Keratinocyte (primary cell): ENCODE data around the gene SPATA19. TPM values are rescaled to one million over a fixed set of nuclear protein-coding genes. Genes with fewer than 3 reads are reported as not detected.

Source experiments
- DNase-seq: peaks from one replicate; pipeline ENCODE4 v3.0.0-alpha.2; 2011; ENCODE audit warnings: low read depth, missing footprints, low spot score
- FAIRE-seq: peaks from 2 replicates; lab custom pipeline; 2011; peaks lifted over from hg19 to GRCh38; lab: Jason Lieb, UNC
- H2AFZ ChIP-seq: 2 replicates; pipeline ENCODE4 v1.6.0; 2012; ENCODE audit warnings: low read length, control low read depth, inconsistent platforms; ENCODE audit not compliant: control insufficient read depth
- H3K27ac ChIP-seq: 2 replicates; pipeline ENCODE4 v1.5.1; 2011; ENCODE audit warnings: low read length; ENCODE audit not compliant: control insufficient read depth, insufficient read depth
- H3K27me3 ChIP-seq: 3 replicates; pipeline ENCODE4 v1.6.0; 2011; ENCODE audit warnings: low read length; ENCODE audit not compliant: control insufficient read depth, insufficient read depth; ENCODE audit errors: extremely low read depth
- H3K36me3 ChIP-seq, 2 experiments: 2 replicates in 1 of 2; 3 replicates in 1 of 2; pipeline ENCODE4 v1.5.1; 2011; ENCODE audit warnings: low read length in 2 of 2, mild to moderate bottlenecking in 1 of 2; ENCODE audit not compliant: control insufficient read depth in 2 of 2, insufficient read depth in 2 of 2; ENCODE audit errors: extremely low read depth in 1 of 2
- H3K4me1 ChIP-seq: 3 replicates; pipeline ENCODE4 v1.5.1; 2011; ENCODE audit warnings: low read length; ENCODE audit not compliant: control insufficient read depth, insufficient read depth; ENCODE audit errors: extremely low read depth
- H3K4me2 ChIP-seq: 3 replicates; pipeline ENCODE4 v1.6.0; 2011; ENCODE audit warnings: low read depth, low read length; ENCODE audit not compliant: control insufficient read depth, insufficient read depth; ENCODE audit errors: extremely low read depth
- H3K4me3 ChIP-seq, 3 experiments: fragments of 200-600 bp in 1 of 3; sonication (generic) in 1 of 3; 2 replicates in 2 of 3; 3 replicates in 1 of 3; pipeline ENCODE4 v1.5.1; 2011 to 2016; ENCODE audit warnings: low read length in 3 of 3, mild to moderate bottlenecking in 3 of 3, control low read depth in 2 of 3, inconsistent platforms in 1 of 3, low read depth in 1 of 3, mixed read lengths in 1 of 3, mixed run types in 1 of 3, moderate library complexity in 1 of 3; ENCODE audit not compliant: control insufficient read depth in 2 of 3, insufficient read depth in 2 of 3; ENCODE audit errors: extremely low read depth in 1 of 3
- H3K79me2 ChIP-seq: 2 replicates; pipeline ENCODE4 v1.6.0; 2012; ENCODE audit warnings: low read length; ENCODE audit not compliant: control insufficient read depth, insufficient read depth
- H3K9ac ChIP-seq: 3 replicates; pipeline ENCODE4 v1.6.0; 2011; ENCODE audit warnings: low read length; ENCODE audit not compliant: control insufficient read depth, insufficient read depth; ENCODE audit errors: extremely low read depth
- H3K9me1 ChIP-seq: 3 replicates; pipeline ENCODE4 v1.6.0; 2011; ENCODE audit warnings: low read length; ENCODE audit not compliant: control insufficient read depth, insufficient read depth; ENCODE audit errors: extremely low read depth
- H3K9me3 ChIP-seq: 2 replicates; pipeline ENCODE4 v1.5.1; 2012; ENCODE audit warnings: low read depth, low read length; ENCODE audit not compliant: control insufficient read depth
- H4K20me1 ChIP-seq: 3 replicates; pipeline ENCODE4 v1.6.0; 2011; ENCODE audit warnings: low read length; ENCODE audit not compliant: control insufficient read depth, insufficient read depth; ENCODE audit errors: extremely low read depth
- EZH2 ChIP-seq: IDR thresholded peaks from one replicate; pipeline ENCODE4 v1.6.1; 2012; ENCODE audit warnings: inconsistent platforms, mild to moderate bottlenecking, low read length, moderate library complexity
- dilution Hi-C: fragments of 300-500 bp; cut with MboI; formaldehyde crosslinking; loops from one replicate; pipeline ENCODE4 v1.7.0; 2020; ENCODE audit warnings: low sequenced_read_pairs; ENCODE audit not compliant: extremely low pct_ligation_motif_present
- polyA plus RNA-seq, 5 experiments: library from polyadenylated mRNA; depleted of rRNA in 3 of 5; stranded (reverse) in 3 of 5; stranded (forward) in 1 of 5; unstranded in 1 of 5; fragments of >200 nt; gene quantifications; 1 replicate in 1 of 5; 2 replicates in 3 of 5; 3 replicates in 1 of 5; pipeline versions ENCODE4 v1.2.1 to v1.2.3, GENCODE V29; 2011 to 2012; ENCODE audit warnings: missing spikeins in 2 of 5, low read depth in 1 of 5, low replicate concordance in 1 of 5
- TF ChIP-seq, protein P1 (sequence below), 3 experiments: IDR thresholded peaks in 1 of 3; conservative IDR thresholded peaks in 1 of 3; optimal IDR thresholded peaks in 1 of 3; 2 replicates in 2 of 3; 3 replicates in 1 of 3; pipeline versions ENCODE3 to v1.5.1; 2011; ENCODE audit warnings: low read length in 3 of 3, mild to moderate bottlenecking in 3 of 3, moderate library complexity in 2 of 3, control low read depth in 1 of 3, inconsistent platforms in 1 of 3; ENCODE audit not compliant: insufficient read depth in 2 of 3; ENCODE audit errors: extremely low read depth in 1 of 3

Gene SPATA19
- polyA plus RNA-seq, 1 donor (not counting 4 experiments of a cell fraction or from before 2014, with no cell fraction given), result 0.26 TPM

GRCh38 chr11:133810766-133811165, 34.5 kb downstream of the SPATA19 start:
- Histone ChIP-seq H3K9me3 (no peaks in the 10 kb centered on the region), H3K4me2 (no peak overlapping the region), H3K36me3 (no peaks in the 10 kb centered on the region), H3K27me3 (no peaks in the 10 kb centered on the region), H3K27ac (no peak overlapping the region), H3K4me3 (no peak overlapping the region), H3K4me1 (no peaks in the 10 kb centered on the region), H4K20me1 (no peaks in the 10 kb centered on the region), H2AFZ (no peak overlapping the region), H3K9me1 (no peaks in the 10 kb centered on the region), H3K9ac (no peak overlapping the region), H3K79me2 (no peaks in the 10 kb centered on the region)
- TF ChIP-seq EZH2, result no peak
- TF ChIP-seq, protein P1, sequence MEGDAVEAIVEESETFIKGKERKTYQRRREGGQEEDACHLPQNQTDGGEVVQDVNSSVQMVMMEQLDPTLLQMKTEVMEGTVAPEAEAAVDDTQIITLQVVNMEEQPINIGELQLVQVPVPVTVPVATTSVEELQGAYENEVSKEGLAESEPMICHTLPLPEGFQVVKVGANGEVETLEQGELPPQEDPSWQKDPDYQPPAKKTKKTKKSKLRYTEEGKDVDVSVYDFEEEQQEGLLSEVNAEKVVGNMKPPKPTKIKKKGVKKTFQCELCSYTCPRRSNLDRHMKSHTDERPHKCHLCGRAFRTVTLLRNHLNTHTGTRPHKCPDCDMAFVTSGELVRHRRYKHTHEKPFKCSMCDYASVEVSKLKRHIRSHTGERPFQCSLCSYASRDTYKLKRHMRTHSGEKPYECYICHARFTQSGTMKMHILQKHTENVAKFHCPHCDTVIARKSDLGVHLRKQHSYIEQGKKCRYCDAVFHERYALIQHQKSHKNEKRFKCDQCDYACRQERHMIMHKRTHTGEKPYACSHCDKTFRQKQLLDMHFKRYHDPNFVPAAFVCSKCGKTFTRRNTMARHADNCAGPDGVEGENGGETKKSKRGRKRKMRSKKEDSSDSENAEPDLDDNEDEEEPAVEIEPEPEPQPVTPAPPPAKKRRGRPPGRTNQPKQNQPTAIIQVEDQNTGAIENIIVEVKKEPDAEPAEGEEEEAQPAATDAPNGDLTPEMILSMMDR (optimal IDR thresholded peaks at IDR 0.05 in 1 of 3, IDR thresholded peaks at IDR 0.05 in 1 of 3, conservative IDR thresholded peaks at IDR 0.05 in 1 of 3; ENCODE audit: extremely low read depth in 1 of 3, insufficient read depth in 2 of 3, low read length in 3 of 3), result no peak
- DNase-seq (no peak), FAIRE-seq (no peak)
- dilution Hi-C loops, result no loop called here

DNA sequence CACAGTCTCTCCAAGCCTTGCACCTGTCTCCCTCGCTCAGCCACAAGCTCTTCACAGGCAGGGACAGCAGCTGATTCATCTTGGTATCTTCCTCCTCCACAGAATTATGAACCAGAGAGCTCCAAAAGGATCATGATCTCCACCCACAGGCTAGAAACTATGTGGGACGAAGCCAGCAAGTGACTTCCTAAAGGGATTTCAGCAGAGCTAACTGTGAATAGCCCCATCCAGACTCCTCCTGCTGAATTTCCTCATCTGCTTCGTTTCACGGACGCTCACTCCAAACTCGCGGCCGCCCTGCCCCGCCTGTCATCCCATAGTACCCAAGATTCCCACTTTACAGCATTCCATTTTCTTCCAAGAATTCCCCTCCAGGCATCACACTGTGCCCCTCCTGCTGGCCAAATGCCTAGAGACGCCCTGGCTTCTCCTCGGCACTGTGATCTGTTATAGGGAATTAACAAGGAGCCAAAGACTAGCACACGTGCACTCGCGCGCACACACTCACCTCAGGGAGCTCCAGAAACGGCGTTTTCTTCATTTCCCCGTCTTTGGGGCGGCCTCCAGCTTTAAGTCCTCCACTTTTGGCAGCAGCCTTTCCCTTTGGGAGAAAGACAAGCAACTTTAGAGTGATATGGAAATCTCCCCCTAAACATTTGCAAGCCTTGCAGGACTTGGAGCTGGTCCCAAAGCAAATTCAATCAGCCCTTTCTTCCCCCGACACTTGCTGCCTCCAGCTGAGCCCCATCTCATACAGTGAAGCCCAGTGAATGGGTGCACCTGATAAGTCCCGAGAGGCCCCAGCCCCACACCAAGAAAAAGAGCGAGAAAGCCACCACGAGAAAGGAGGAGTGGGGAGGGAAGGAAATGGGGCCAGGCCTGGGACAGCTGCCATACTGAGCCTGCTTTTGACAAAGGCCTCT, 35.5 kb downstream of the SPATA19 start:
- no peak for TF ChIP-seq EZH2
- TF ChIP-seq, protein P1 (optimal IDR thresholded peaks at IDR 0.05 in 1 of 3, IDR thresholded peaks at IDR 0.05 in 1 of 3, conservative IDR thresholded peaks at IDR 0.05 in 1 of 3; ENCODE audit: extremely low read depth in 1 of 3, insufficient read depth in 2 of 3, low read length in 3 of 3), result no peak
- no peaks in the 10 kb centered on the region for H3K27me3 ChIP-seq
- no peaks in the 10 kb centered on the region for H3K9me1 ChIP-seq
- no peak overlapping the region for H3K4me2 ChIP-seq
- no peaks in the 10 kb centered on the region for H3K79me2 ChIP-seq
- FAIRE-seq (no peak), DNase-seq (no peak)
- no peak overlapping the region for H3K27ac ChIP-seq
- H3K4me1 ChIP-seq, result no peaks in the 10 kb centered on the region
- no peak overlapping the region for H3K9ac ChIP-seq
- no peaks in the 10 kb centered on the region for H3K36me3 ChIP-seq
- H4K20me1 ChIP-seq, result no peaks in the 10 kb centered on the region
- dilution Hi-C loops, result no loop called here
- no peaks in the 10 kb centered on the region for H3K9me3 ChIP-seq
- no peak overlapping the region for H2AFZ ChIP-seq
- H3K4me3 ChIP-seq, result no peak overlapping the region
